T-helper 17 cell (primary cell): Measurements from ENCODE around the gene PPM1B. TPM values are rescaled to one million over a fixed set of nuclear protein-coding genes. Genes with fewer than 3 reads are reported as not detected.
A peak's percentile ranks its signal among the peaks of the same experiment; 100 is the strongest.

Source experiments
- ATAC-seq: fragments of 150-1000 bp; cut with Tn5 transposase; 2 replicates; pipeline ENCODE4 v1.10.0; 2021; ENCODE audit warnings: mild to moderate bottlenecking, moderate library complexity
- DNase-seq, 3 donors: peaks; one replicate each; pipeline versions ENCODE4 v3.0.0 to v3.0.0-alpha.2; 2020 to 2021
- H3K9me3 ChIP-seq: one replicate; pipeline ENCODE4 v1.7.0; 2013; ENCODE audit warnings: low read length, mild to moderate bottlenecking; ENCODE audit not compliant: control insufficient read depth, poor library complexity, severe bottlenecking
- H3K27ac Mint-ChIP-seq: one replicate; pipeline ENCODE4 v1.8.0; 2022; ENCODE audit warnings: mild to moderate bottlenecking, moderate library complexity, mixed read lengths
- H3K27me3 Mint-ChIP-seq: one replicate; pipeline ENCODE4 v1.8.0; 2022; ENCODE audit warnings: mixed read lengths
- H3K36me3 Mint-ChIP-seq: one replicate; pipeline ENCODE4 v1.8.0; 2022; ENCODE audit warnings: low read depth, mixed read lengths
- H3K4me1 Mint-ChIP-seq: one replicate; pipeline ENCODE4 v1.8.0; 2022; ENCODE audit warnings: mild to moderate bottlenecking, mixed read lengths
- H3K4me3 Mint-ChIP-seq: one replicate; pipeline ENCODE4 v1.8.0; 2022; ENCODE audit warnings: mild to moderate bottlenecking, moderate library complexity, mixed read lengths
- total RNA-seq, 4 donors: library from RNA in 2 of 4; stranded (reverse) in 2 of 4; gene quantifications; one replicate each; pipeline ENCODE4 v1.2.3 and lab custom pipeline; 2022 to 2026

The PPM1B gene
- total RNA-seq, 2 donors from 2014 or later = 72.7 to 82.7 TPM

- DNase-seq = no peak
- H3K4me1 Mint-ChIP-seq = peaks cover 19% of the 10 kb centered on the region
- no peaks in the 10 kb centered on the region for H3K27me3 Mint-ChIP-seq
- no peak for ATAC-seq
- peak overlapping the region; percentile 29 for H3K27ac Mint-ChIP-seq
- peaks cover 2% of the 10 kb centered on the region for H3K36me3 Mint-ChIP-seq
- no peak overlapping the region for H3K4me3 Mint-ChIP-seq
- no peaks in the 10 kb centered on the region for H3K9me3 ChIP-seq
These were observed 43.6 kb downstream of the PPM1B start for GRCh38 chr2:44212302-44212701.

- no peak for DNase-seq
- Mint-ChIP-seq H3K27me3 (no peaks in the 10 kb centered on the region), H3K4me1 (peaks cover 14% of the 10 kb centered on the region), H3K27ac (peak overlapping the region; percentile 78), H3K4me3 (no peak overlapping the region), H3K36me3 (peaks cover 4% of the 10 kb centered on the region)
- H3K9me3 ChIP-seq = no peaks in the 10 kb centered on the region
- no peak for ATAC-seq
These were observed 47.2 kb downstream of the PPM1B start for GRCh38 chr2:44215827-44216226.

- Mint-ChIP-seq H3K4me3 (no peak overlapping the region), H3K27me3 (no peaks in the 10 kb centered on the region), H3K27ac (no peak overlapping the region), H3K4me1 (peaks cover 12% of the 10 kb centered on the region), H3K36me3 (peaks cover 7% of the 10 kb centered on the region)
- H3K9me3 ChIP-seq = no peaks in the 10 kb centered on the region
- ATAC-seq = no peak
- no peak for DNase-seq
These were observed 50.1 kb downstream of the PPM1B start for GRCh38 chr2:44218771-44219170.

- Mint-ChIP-seq H3K4me1 (peaks cover 4% of the 10 kb centered on the region), H3K4me3 (no peak overlapping the region), H3K36me3 (no peaks in the 10 kb centered on the region), H3K27ac (peak overlapping the region; percentile 47), H3K27me3 (no peaks in the 10 kb centered on the region)
- DNase-seq (no peak), ATAC-seq (no peak)
- H3K9me3 ChIP-seq = no peaks in the 10 kb centered on the region
These were observed 58.1 kb downstream of the PPM1B start for GRCh38 chr2:44226753-44227152.

GRCh38 chr2:44230378-44230777 is 61.7 kb downstream of the PPM1B start:
- Mint-ChIP-seq H3K27me3 (no peaks in the 10 kb centered on the region), H3K4me3 (no peak overlapping the region), H3K36me3 (no peaks in the 10 kb centered on the region), H3K4me1 (peaks cover 4% of the 10 kb centered on the region), H3K27ac (no peak overlapping the region)
- DNase-seq = no peak
- no peaks in the 10 kb centered on the region for H3K9me3 ChIP-seq
- no peak for ATAC-seq

- no peak overlapping the region for H3K4me3 Mint-ChIP-seq
- H3K4me1 Mint-ChIP-seq = peaks cover 12% of the 10 kb centered on the region
- no peaks in the 10 kb centered on the region for H3K9me3 ChIP-seq
- no peaks in the 10 kb centered on the region for H3K27me3 Mint-ChIP-seq
- ATAC-seq (no peak), DNase-seq (no peak)
- H3K27ac Mint-ChIP-seq = no peak overlapping the region
- no peaks in the 10 kb centered on the region for H3K36me3 Mint-ChIP-seq
These were observed 64.9 kb downstream of the PPM1B start for GRCh38 chr2:44233450-44234128.

- peaks cover 16% of the 10 kb centered on the region for H3K4me1 Mint-ChIP-seq
- H3K4me3 Mint-ChIP-seq = peak overlapping the region; percentile 83
- DNase-seq (no peak), ATAC-seq (peak; percentile 91)
- H3K36me3 Mint-ChIP-seq = no peaks in the 10 kb centered on the region
- H3K27me3 Mint-ChIP-seq = no peaks in the 10 kb centered on the region
- H3K27ac Mint-ChIP-seq = peak overlapping the region; percentile 83
- no peaks in the 10 kb centered on the region for H3K9me3 ChIP-seq
These were observed 68.5 kb downstream of the PPM1B start for GRCh38 chr2:44237221-44237620.

GRCh38 chr2:44242904-44243303 is 74.2 kb downstream of the PPM1B start:
- Mint-ChIP-seq H3K4me3 (no peak overlapping the region), H3K4me1 (peaks cover 20% of the 10 kb centered on the region), H3K27me3 (no peaks in the 10 kb centered on the region), H3K36me3 (no peaks in the 10 kb centered on the region), H3K27ac (no peak overlapping the region)
- DNase-seq = no peak
- ATAC-seq = no peak
- H3K9me3 ChIP-seq = no peaks in the 10 kb centered on the region

- peak; percentile 91 for ATAC-seq
- peaks cover 17% of the 10 kb centered on the region for H3K4me1 Mint-ChIP-seq
- no peaks in the 10 kb centered on the region for H3K36me3 Mint-ChIP-seq
These were observed 75.6 kb downstream of the PPM1B start for GRCh38 chr2:44244135-44244871.

GRCh38 chr2:44245083-44245861 is 76.6 kb downstream of the PPM1B start:
- no peak for DNase-seq
- H3K27ac Mint-ChIP-seq = no peak overlapping the region
- H3K4me1 Mint-ChIP-seq = peaks cover 13% of the 10 kb centered on the region
- no peak for ATAC-seq
- no peak overlapping the region for H3K4me3 Mint-ChIP-seq
- no peaks in the 10 kb centered on the region for H3K36me3 Mint-ChIP-seq
- no peaks in the 10 kb centered on the region for H3K9me3 ChIP-seq
- H3K27me3 Mint-ChIP-seq = no peaks in the 10 kb centered on the region

More at GRCh38 chr2:44244135-44244871, 75.6 kb downstream of the PPM1B start:
- peak in 1 of 3 donors; percentile 21 for DNase-seq
- no peaks in the 10 kb centered on the region for H3K27me3 Mint-ChIP-seq
- H3K4me3 Mint-ChIP-seq = peak overlapping the region; percentile 68
- no peaks in the 10 kb centered on the region for H3K9me3 ChIP-seq
- H3K27ac Mint-ChIP-seq = no peak overlapping the region

GRCh38 chr2:44246436-44246835 is 77.8 kb downstream of the PPM1B start:
- Mint-ChIP-seq H3K4me1 (peaks cover 13% of the 10 kb centered on the region), H3K4me3 (no peak overlapping the region), H3K36me3 (no peaks in the 10 kb centered on the region), H3K27ac (no peak overlapping the region), H3K27me3 (no peaks in the 10 kb centered on the region)
- DNase-seq = no peak
- ATAC-seq = no peak
- no peaks in the 10 kb centered on the region for H3K9me3 ChIP-seq

GRCh38 chr2:44246840-44247369 is 78.2 kb downstream of the PPM1B start:
- no peaks in the 10 kb centered on the region for H3K27me3 Mint-ChIP-seq
- H3K36me3 Mint-ChIP-seq = no peaks in the 10 kb centered on the region
- no peak overlapping the region for H3K27ac Mint-ChIP-seq
- no peaks in the 10 kb centered on the region for H3K9me3 ChIP-seq
- DNase-seq (no peak), ATAC-seq (no peak)
- H3K4me3 Mint-ChIP-seq = no peak overlapping the region
- H3K4me1 Mint-ChIP-seq = peaks cover 13% of the 10 kb centered on the region

GRCh38 chr2:44247924-44248323 is 79.2 kb downstream of the PPM1B start:
- H3K36me3 Mint-ChIP-seq = no peaks in the 10 kb centered on the region
- no peak overlapping the region for H3K27ac Mint-ChIP-seq
- no peak for DNase-seq
- ATAC-seq = no peak
- H3K4me3 Mint-ChIP-seq = peak overlapping the region; percentile 25
- no peaks in the 10 kb centered on the region for H3K27me3 Mint-ChIP-seq
- H3K9me3 ChIP-seq = peaks cover 3% of the 10 kb centered on the region
- H3K4me1 Mint-ChIP-seq = peaks cover 12% of the 10 kb centered on the region
